WTC11 (cell line): ENCODE results near the gene SPTBN4.

Experiments used
- CREB1 ChIP-seq: sonication (generic); formaldehyde crosslinking; IDR thresholded peaks from 2 replicates; pipeline ENCODE4 v1.8.0; 2023; ENCODE audit warnings: mild to moderate bottlenecking, missing genetic modification reagents
- ETV6 ChIP-seq: sonication (generic); formaldehyde crosslinking; IDR thresholded peaks from 2 replicates; pipeline ENCODE4 v1.8.1; 2022; ENCODE audit warnings: mild to moderate bottlenecking, missing genetic modification reagents
- FOXJ3 ChIP-seq: sonication (generic); formaldehyde crosslinking; IDR thresholded peaks from 2 replicates; pipeline ENCODE4 v1.9.0; 2021; ENCODE audit warnings: missing genetic modification reagents, mild to moderate bottlenecking, borderline replicate concordance
- FOXK1 ChIP-seq: sonication (generic); formaldehyde crosslinking; IDR thresholded peaks from 2 replicates; pipeline ENCODE4 v1.8.0; 2022; ENCODE audit warnings: mild to moderate bottlenecking, moderate library complexity, missing genetic modification reagents
- MXD4 ChIP-seq: fragments of 250-450 bp; sonication (Bioruptor Pico); IDR thresholded peaks from 2 replicates; pipeline ENCODE4 v1.8.0; 2021; ENCODE audit warnings: mild to moderate bottlenecking, moderate library complexity, borderline replicate concordance
- NR3C1 ChIP-seq: sonication (generic); formaldehyde crosslinking; conservative IDR thresholded peaks from 2 replicates; pipeline ENCODE4 v1.8.1; 2023; ENCODE audit warnings: low read depth, mild to moderate bottlenecking, missing genetic modification reagents
- SP1 ChIP-seq: sonication (generic); formaldehyde crosslinking; conservative IDR thresholded peaks from 2 replicates; pipeline ENCODE4 v1.8.1; 2022; ENCODE audit warnings: missing genetic modification reagents
- ZBTB21 ChIP-seq: sonication (generic); formaldehyde crosslinking; IDR thresholded peaks from 2 replicates; pipeline ENCODE4 v1.8.1; 2023; ENCODE audit warnings: mild to moderate bottlenecking, missing genetic modification reagents, borderline replicate concordance
- ZNF317 ChIP-seq: sonication (generic); formaldehyde crosslinking; IDR thresholded peaks from 2 replicates; pipeline ENCODE4 v1.8.1; 2023; ENCODE audit warnings: low read depth, mild to moderate bottlenecking, moderate library complexity, missing genetic modification reagents, borderline replicate concordance
- TF ChIP-seq, protein P1 (sequence below): fragments of 200-600 bp; IDR thresholded peaks from 2 replicates; pipeline ENCODE4 v1.8.0; 2022; ENCODE audit warnings: antibody characterized with exemption
- TF ChIP-seq, protein P2 (sequence below): fragments of 250-450 bp; sonication (Bioruptor Pico); conservative IDR thresholded peaks from 2 replicates; pipeline ENCODE4 v1.9.0; 2021; ENCODE audit warnings: mild to moderate bottlenecking
- TF ChIP-seq, protein P3 (sequence below): sonication (generic); formaldehyde crosslinking; IDR thresholded peaks from 2 replicates; pipeline ENCODE4 v1.8.0; 2022; ENCODE audit warnings: mild to moderate bottlenecking, missing genetic modification reagents
- TF ChIP-seq, protein P4 (sequence below): sonication (generic); formaldehyde crosslinking; IDR thresholded peaks from 2 replicates; pipeline ENCODE4 v1.8.1; 2022; ENCODE audit warnings: mild to moderate bottlenecking, missing genetic modification reagents, moderate library complexity, borderline replicate concordance
- TF ChIP-seq, protein P5 (sequence below): sonication (generic); formaldehyde crosslinking; IDR thresholded peaks from 2 replicates; pipeline ENCODE4 v1.8.1; 2022; ENCODE audit warnings: low read depth, missing genetic modification reagents, borderline replicate concordance

DNA sequence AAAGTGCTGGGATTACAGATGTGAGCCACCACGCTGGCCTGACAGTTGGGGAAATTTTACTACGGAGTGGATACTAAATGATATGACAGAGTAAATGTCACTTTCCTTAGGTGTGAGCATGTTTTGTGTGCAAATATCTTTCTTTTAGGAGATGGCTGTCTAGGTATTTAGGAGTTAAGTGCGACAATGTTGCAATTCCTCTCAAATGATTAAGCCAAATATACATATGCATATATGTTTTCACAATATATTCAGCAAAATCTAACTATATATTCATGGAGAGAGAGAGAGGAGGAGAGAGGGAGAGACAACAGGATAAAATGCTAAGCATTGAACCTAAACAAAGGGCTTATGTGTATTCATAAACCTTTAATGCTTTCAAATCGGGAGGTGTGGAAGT, 17.3 kb upstream of the SPTBN4 start:
- TF ChIP-seq, protein P1, sequence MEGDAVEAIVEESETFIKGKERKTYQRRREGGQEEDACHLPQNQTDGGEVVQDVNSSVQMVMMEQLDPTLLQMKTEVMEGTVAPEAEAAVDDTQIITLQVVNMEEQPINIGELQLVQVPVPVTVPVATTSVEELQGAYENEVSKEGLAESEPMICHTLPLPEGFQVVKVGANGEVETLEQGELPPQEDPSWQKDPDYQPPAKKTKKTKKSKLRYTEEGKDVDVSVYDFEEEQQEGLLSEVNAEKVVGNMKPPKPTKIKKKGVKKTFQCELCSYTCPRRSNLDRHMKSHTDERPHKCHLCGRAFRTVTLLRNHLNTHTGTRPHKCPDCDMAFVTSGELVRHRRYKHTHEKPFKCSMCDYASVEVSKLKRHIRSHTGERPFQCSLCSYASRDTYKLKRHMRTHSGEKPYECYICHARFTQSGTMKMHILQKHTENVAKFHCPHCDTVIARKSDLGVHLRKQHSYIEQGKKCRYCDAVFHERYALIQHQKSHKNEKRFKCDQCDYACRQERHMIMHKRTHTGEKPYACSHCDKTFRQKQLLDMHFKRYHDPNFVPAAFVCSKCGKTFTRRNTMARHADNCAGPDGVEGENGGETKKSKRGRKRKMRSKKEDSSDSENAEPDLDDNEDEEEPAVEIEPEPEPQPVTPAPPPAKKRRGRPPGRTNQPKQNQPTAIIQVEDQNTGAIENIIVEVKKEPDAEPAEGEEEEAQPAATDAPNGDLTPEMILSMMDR, result no peak
- TF ChIP-seq ETV6, result no peak
- no peak for TF ChIP-seq NR3C1 (CRISPR knock-in tag)
- TF ChIP-seq FOXJ3, result no peak
- TF ChIP-seq, protein P2, sequence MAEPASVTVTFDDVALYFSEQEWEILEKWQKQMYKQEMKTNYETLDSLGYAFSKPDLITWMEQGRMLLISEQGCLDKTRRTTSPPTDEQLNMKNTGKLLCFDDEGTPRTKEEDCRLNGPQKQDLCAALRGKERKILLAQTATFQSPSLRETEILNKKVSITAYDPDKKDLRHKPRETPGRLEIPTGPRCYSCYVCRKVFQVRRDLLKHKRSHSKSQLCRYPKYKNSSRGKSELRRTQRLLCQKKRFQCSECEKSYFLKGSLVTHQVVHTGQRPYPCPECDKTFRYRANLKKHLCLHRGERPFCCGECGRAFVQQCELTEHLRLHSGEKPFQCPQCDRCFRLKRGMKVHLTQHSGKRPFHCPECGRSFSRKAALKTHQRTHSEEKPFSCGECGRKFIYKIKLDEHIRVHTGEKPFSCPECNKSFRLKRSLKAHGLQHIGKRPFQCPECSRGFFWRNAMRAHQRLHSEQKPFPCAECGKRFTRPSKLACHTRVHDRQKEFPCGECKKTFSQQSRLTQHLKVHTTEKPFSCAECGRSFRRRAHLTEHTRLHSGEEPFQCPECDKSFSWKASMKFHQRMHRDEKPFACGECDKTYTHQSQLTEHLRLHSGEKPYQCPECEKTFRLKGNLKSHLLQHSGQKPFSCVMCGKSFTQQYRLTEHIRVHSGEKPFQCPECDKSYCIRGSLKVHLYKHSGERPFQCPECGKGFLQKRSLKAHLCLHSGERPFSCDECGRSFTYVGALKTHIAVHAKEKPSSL (CRISPR knock-in tag), result no peak
- TF ChIP-seq FOXK1 (CRISPR knock-in tag), result no peak
- TF ChIP-seq MXD4 (CRISPR knock-in tag), result no peak
- TF ChIP-seq, protein P3, sequence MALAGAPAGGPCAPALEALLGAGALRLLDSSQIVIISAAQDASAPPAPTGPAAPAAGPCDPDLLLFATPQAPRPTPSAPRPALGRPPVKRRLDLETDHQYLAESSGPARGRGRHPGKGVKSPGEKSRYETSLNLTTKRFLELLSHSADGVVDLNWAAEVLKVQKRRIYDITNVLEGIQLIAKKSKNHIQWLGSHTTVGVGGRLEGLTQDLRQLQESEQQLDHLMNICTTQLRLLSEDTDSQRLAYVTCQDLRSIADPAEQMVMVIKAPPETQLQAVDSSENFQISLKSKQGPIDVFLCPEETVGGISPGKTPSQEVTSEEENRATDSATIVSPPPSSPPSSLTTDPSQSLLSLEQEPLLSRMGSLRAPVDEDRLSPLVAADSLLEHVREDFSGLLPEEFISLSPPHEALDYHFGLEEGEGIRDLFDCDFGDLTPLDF (CRISPR knock-in tag), result no peak
- TF ChIP-seq ZBTB21, result no peak
- TF ChIP-seq CREB1 (CRISPR knock-in tag), result no peak
- TF ChIP-seq, protein P4, sequence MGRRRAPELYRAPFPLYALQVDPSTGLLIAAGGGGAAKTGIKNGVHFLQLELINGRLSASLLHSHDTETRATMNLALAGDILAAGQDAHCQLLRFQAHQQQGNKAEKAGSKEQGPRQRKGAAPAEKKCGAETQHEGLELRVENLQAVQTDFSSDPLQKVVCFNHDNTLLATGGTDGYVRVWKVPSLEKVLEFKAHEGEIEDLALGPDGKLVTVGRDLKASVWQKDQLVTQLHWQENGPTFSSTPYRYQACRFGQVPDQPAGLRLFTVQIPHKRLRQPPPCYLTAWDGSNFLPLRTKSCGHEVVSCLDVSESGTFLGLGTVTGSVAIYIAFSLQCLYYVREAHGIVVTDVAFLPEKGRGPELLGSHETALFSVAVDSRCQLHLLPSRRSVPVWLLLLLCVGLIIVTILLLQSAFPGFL (CRISPR knock-in tag), result no peak
- TF ChIP-seq, protein P5, sequence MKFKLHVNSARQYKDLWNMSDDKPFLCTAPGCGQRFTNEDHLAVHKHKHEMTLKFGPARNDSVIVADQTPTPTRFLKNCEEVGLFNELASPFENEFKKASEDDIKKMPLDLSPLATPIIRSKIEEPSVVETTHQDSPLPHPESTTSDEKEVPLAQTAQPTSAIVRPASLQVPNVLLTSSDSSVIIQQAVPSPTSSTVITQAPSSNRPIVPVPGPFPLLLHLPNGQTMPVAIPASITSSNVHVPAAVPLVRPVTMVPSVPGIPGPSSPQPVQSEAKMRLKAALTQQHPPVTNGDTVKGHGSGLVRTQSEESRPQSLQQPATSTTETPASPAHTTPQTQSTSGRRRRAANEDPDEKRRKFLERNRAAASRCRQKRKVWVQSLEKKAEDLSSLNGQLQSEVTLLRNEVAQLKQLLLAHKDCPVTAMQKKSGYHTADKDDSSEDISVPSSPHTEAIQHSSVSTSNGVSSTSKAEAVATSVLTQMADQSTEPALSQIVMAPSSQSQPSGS (CRISPR knock-in tag), result no peak
- no peak for TF ChIP-seq SP1 (CRISPR knock-in tag)
- TF ChIP-seq ZNF317 (CRISPR knock-in tag), result no peak
